Adrenal gland (tissue), 12 donors: Measurements from ENCODE around the gene CMIP. TPM values are rescaled to one million over a fixed set of nuclear protein-coding genes. Genes with fewer than 3 reads are reported as not detected.
"Not testable (repeated sequence)": the region's sequence is repeated elsewhere in the genome, so short reads cannot be mapped to it uniquely, and the experiment has no call there.

Source experiments
- DNase-seq, 7 donors: peaks; one replicate each; pipeline ENCODE4 v3.0.0-alpha.2; 2019 to 2020
- H3K27ac ChIP-seq, 5 donors: fragments of 200-600 bp; sonication (generic) in 4 of 5; 1 replicate in 3 of 5; 2 replicates in 2 of 5; pipeline versions ENCODE4 v1.5.1 to v1.8.0; 2016 to 2020; ENCODE audit warnings: mild to moderate bottlenecking in 1 of 5
- H3K27me3 ChIP-seq: fragments of 200-600 bp; 2 replicates; pipeline ENCODE4 v1.8.0; 2021
- H3K36me3 ChIP-seq, 2 donors: fragments of 200-600 bp; replicated peaks in 1 of 2; 1 replicate in 1 of 2; 2 replicates in 1 of 2; pipeline versions ENCODE4 v1.5.1 to v1.8.0; 2018 to 2022
- H3K4me1 ChIP-seq, 2 donors: fragments of 200-600 bp; replicated peaks in 1 of 2; 1 replicate in 1 of 2; 2 replicates in 1 of 2; pipeline versions ENCODE4 v1.5.1 to v1.8.0; 2018 to 2021
- H3K4me3 ChIP-seq, 4 donors: fragments of 200-600 bp; sonication (generic) in 3 of 4; one replicate each; pipeline ENCODE4 v1.5.1; 2016 to 2018
- H3K9me3 ChIP-seq, 3 donors: fragments of 200-600 bp; sonication (generic) in 1 of 3; replicated peaks in 1 of 3; 1 replicate in 2 of 3; 2 replicates in 1 of 3; pipeline versions ENCODE4 v1.5.1 to v1.8.0; 2016 to 2021
- POLR2A ChIP-seq, 2 donors: fragments of 450-650 bp; IDR thresholded peaks; one replicate each; pipeline ENCODE4 v1.6.1; 2017; ENCODE audit warnings: antibody characterized with exemption in 2 of 2, mild to moderate bottlenecking in 2 of 2, moderate library complexity in 1 of 2
- WGBS, 4 donors: extraction: QIAGEN DNeasy Blood & Tissue Kit in 2 of 4; methylation state at CpG; one replicate each; pipeline versions ENCODE4 v1.1.5 to v1.1.7; 2013 to 2017; 5-methylcytosine and 5-hydroxymethylcytosine counted together
- intact Hi-C, 2 donors: fragments of 100-400 bp; cut with DNase I; formaldehyde crosslinking; loops; one replicate each; pipeline versions ENCODE4 v1.14.1 to v1.15.0; 2022 to 2023
- polyA plus RNA-seq, 3 donors: library from polyadenylated mRNA; stranded (reverse); fragments of 200-250 nt in 2 of 3; fragments of 350-450 nt in 1 of 3; fragmentation: Illumina TruSeq in 1 of 3; extraction: RNeasy Lipid Tissue Mini Kit (QIAGEN cat#74804) in 1 of 3; gene quantifications; one replicate each; pipeline ENCODE4 v1.2.3, GENCODE V29; 2013 to 2014
- total RNA-seq, 9 donors: library from RNA; depleted of rRNA in 4 of 9; stranded (reverse); fragments of >200 nt in 4 of 9; fragments of 120-200 nt in 1 of 9; fragmentation: NEBNext Ultra II Directional in 1 of 9; extraction: Animal tissue kit (Norgen Biotek cat#: 25700) in 1 of 9; gene quantifications; one replicate each; pipeline versions ENCODE4 v1.1.0 to v1.2.4, GENCODE V29; 2013 to 2023
- TF ChIP-seq, protein P1 (sequence below), 6 experiments: fragments of 450-650 bp in 4 of 6; fragments of 200-600 bp in 2 of 6; sonication (generic) in 1 of 6; IDR thresholded peaks; 1 replicate in 5 of 6; 2 replicates in 1 of 6; pipeline versions ENCODE4 v1.5.1 to v1.8.0; 2016 to 2021; ENCODE audit warnings: antibody characterized with exemption in 6 of 6, mild to moderate bottlenecking in 2 of 6, moderate library complexity in 1 of 6
- donor health status: healthy with polysubstance abuse.
- donor health status: Bipolar disorder and iron deficiency.
- donor health status: DM: yes; HTN: yes; CAD: no.
- donor health status: DM: no; HTN: no; CAD: no.
- donor health status: DM: no; HTN: no; CAD: no.
- donor health status: DM: yes; HTN: yes; CAD: no.

CMIP gene
- total and polyA plus RNA-seq, 12 donors, result 8.1 to 87.9 (median 42.5) TPM

DNA sequence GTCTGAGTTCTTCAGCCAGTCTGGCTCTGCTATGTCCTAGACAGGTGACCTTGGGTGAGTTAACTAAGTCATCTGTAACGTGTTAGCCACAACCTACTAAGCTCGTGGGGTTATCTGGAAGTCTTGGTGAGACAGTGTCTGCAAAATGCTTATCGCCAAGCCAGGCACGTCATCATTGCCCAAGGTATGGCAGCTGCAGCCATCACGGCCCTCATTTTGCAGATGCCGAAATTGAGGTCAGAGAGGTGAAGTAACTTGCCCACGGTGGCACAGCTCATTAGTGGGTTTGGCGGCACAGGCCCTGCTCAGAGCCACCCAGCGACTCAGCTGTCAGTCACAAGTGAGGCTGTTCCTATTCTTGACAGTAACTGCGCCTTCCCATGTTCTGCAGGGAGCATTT, 79.8 kb downstream of the CMIP start:
- intact Hi-C loops, result no loop called here
- Histone ChIP-seq H3K4me1 (peaks cover 0 to 30% of the 10 kb centered on the region in 2 donors), H3K4me3 (no peak overlapping the region), H3K36me3 (no peaks in the 10 kb centered on the region), H3K27ac (no peak overlapping the region), H3K27me3 (no peaks in the 10 kb centered on the region), H3K9me3 (no peaks in the 10 kb centered on the region)
- TF ChIP-seq, protein P1, sequence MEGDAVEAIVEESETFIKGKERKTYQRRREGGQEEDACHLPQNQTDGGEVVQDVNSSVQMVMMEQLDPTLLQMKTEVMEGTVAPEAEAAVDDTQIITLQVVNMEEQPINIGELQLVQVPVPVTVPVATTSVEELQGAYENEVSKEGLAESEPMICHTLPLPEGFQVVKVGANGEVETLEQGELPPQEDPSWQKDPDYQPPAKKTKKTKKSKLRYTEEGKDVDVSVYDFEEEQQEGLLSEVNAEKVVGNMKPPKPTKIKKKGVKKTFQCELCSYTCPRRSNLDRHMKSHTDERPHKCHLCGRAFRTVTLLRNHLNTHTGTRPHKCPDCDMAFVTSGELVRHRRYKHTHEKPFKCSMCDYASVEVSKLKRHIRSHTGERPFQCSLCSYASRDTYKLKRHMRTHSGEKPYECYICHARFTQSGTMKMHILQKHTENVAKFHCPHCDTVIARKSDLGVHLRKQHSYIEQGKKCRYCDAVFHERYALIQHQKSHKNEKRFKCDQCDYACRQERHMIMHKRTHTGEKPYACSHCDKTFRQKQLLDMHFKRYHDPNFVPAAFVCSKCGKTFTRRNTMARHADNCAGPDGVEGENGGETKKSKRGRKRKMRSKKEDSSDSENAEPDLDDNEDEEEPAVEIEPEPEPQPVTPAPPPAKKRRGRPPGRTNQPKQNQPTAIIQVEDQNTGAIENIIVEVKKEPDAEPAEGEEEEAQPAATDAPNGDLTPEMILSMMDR (IDR thresholded peaks at IDR 0.05), result no peak
- no peak for TF ChIP-seq POLR2A (IDR thresholded peaks at IDR 0.05)
- WGBS, 4 donors, result 78 to 90% (median 83%) methylated on average over 10 of the region's 10 CpGs
- DNase-seq, result no peak

DNA sequence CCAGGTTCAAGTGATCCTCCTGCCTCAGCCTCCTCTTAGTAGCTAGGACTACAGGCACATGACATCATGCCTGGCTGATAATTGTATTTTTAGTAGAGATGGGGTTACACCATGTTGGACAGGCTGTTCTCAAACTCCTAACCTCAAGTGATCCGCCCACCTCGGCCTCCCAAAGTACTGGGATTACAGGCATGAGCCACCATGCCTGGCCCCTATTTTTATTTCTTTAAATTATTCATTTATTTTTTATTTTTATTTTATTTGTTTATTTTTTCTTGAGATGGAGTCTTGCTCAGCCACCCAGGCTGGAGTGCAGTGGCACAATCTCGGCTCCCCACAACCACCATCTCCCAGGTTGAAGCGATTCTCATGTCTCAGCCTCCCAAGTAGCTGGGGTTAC, 80.3 kb downstream of the CMIP start:
- intact Hi-C loops, H3K4me3 ChIP-seq, DNase-seq, H3K9me3 ChIP-seq, H3K27ac ChIP-seq, H3K27me3 ChIP-seq, H3K36me3 ChIP-seq: not testable (repeated sequence)
- WGBS, 4 donors, result 94 to 99% (median 98%) methylated on average over 4 of the region's 4 CpGs
- H3K4me1 ChIP-seq, result peaks cover 0 to 25% of the 10 kb centered on the region in 2 donors

DNA sequence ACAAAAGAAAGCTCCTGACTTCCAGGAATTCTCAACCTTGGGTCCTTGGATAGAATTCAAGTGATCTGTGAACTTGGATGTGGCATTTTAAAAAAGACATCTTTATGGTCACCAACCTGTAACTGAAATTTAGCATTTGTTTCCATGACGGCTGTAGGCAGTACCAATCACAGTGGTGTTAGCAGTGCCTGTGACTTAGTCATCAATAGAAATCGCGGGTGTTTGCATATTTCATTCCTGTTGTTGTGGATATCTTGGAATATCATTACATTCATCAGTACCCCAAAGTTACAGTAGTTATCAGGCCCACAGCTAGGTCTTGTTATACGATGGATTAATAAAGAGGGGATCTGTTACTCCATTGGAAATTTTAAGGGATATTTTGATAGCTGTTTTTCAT, 81.6 kb downstream of the CMIP start:
- 35 to 59% (median 54%) methylated on average over 4 of the region's 4 CpGs for WGBS, 4 donors
- no peaks in the 10 kb centered on the region for H3K9me3 ChIP-seq
- H3K27ac ChIP-seq, result peak overlapping the region in 1 of 5 donors; percentile 70
- intact Hi-C loops, result no loop called here
- no peaks in the 10 kb centered on the region for H3K36me3 ChIP-seq
- H3K4me3 ChIP-seq, result no peak overlapping the region
- no peaks in the 10 kb centered on the region for H3K27me3 ChIP-seq
- TF ChIP-seq, protein P1 (IDR thresholded peaks at IDR 0.05), result no peak
- TF ChIP-seq POLR2A (IDR thresholded peaks at IDR 0.05), result no peak
- H3K4me1 ChIP-seq, result peaks cover 0 to 22% of the 10 kb centered on the region in 2 donors
- peak in 1 of 7 donors; percentile 64 for DNase-seq

DNA sequence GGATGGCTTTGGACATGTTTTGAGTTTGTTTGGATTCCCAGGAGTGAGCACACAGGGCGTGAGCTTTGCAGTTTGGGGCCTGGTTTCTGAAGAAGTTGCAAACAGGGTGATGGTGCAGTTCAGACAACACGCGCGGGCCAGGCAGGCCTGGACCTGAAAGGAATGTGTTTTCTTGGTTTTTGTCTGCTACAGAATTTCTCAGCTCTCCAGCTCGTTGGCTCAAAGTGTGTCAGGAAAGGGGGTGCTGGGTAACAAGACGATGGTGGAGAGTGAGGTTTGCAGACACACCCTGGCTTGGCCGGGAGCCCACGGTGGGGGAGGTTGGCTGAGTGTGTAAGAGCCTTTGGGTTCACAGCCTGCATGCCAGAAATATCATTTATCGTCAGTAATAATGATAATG, 82.3 kb downstream of the CMIP start:
- no peak for TF ChIP-seq POLR2A (IDR thresholded peaks at IDR 0.05)
- TF ChIP-seq, protein P1 (IDR thresholded peaks at IDR 0.05), result no peak
- no peaks in the 10 kb centered on the region for H3K9me3 ChIP-seq
- H3K27me3 ChIP-seq, result no peaks in the 10 kb centered on the region
- DNase-seq, result peak in 1 of 7 donors; percentile 39
- no peaks in the 10 kb centered on the region for H3K36me3 ChIP-seq
- intact Hi-C loops, result no loop called here
- WGBS, 4 donors, result 50 to 72% (median 56%) methylated on average over 9 of the region's 9 CpGs
- no peak overlapping the region for H3K4me3 ChIP-seq
- H3K4me1 ChIP-seq, result peaks cover 0 to 30% of the 10 kb centered on the region in 2 donors
- H3K27ac ChIP-seq, result peak overlapping the region in 2 of 5 donors; percentile 41 to 70

DNA sequence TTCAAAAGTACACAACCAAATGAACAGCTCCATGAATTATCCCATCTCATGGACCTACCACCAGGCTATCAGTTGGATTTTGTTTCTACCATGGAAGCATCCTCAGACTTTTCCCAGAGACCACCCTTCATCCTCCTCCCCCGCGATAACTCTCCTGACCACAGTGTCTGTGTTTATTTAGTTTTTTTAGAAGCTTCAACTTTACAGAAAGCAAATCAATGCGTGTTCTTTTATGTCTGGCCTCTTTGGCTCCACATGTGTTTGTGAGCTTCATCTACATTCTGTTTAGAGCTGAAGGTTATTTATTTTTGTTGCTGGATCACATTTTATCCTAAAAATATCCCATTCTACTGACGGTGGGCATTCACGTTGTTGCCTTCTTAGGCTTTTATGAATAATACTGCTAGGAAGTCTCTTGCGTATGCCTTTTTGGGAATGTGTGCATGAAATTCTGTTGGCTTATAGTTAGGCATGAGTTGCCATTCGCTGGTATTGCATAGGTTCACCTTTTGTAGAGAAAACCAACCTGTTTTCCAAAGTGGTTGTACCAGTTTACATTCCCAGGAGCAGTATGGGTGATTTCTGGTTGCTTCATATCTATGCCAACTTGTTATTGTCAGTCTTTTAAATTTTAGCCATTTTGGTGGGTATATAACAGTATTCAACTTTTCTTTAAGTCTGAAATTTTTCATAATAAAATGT, 83.0 kb downstream of the CMIP start:
- Histone ChIP-seq H3K27ac (peak overlapping the region in 1 of 5 donors; percentile 70), H3K36me3 (no peaks in the 10 kb centered on the region), H3K4me3 (no peak overlapping the region), H3K4me1 (peaks cover 0 to 34% of the 10 kb centered on the region in 2 donors), H3K9me3 (no peaks in the 10 kb centered on the region), H3K27me3 (no peaks in the 10 kb centered on the region)
- DNase-seq, result no peak
- WGBS, 4 donors, result 85 to 86% (median 86%) methylated on average over 7 of the region's 7 CpGs
- TF ChIP-seq, protein P1 (IDR thresholded peaks at IDR 0.05), result no peak
- TF ChIP-seq POLR2A (IDR thresholded peaks at IDR 0.05), result no peak
- intact Hi-C loops, result no loop called here
